Measurements from ENCODE around the gene SPRN.

Gene SPRN

DNA sequence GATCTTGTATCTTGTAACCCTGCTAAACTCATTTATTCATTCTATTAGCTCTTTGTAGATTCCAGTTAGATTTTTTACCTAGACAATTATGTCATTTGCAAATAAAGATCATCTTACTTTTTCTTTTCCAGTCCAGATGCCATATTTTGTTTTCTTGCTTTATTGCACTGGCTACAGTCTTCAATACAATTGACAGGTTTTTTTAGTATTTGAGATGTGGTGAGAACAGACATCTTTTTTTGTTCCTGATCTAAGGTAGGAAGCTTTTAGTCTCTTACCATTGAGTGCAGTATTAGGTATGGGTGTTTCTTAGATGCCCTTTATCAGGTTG is 12.1 kb downstream of the SPRN start:
- DNase-seq (ENCODE audit: insufficient read length, low spot score) (no peak), FAIRE-seq (no peak)

DNA sequence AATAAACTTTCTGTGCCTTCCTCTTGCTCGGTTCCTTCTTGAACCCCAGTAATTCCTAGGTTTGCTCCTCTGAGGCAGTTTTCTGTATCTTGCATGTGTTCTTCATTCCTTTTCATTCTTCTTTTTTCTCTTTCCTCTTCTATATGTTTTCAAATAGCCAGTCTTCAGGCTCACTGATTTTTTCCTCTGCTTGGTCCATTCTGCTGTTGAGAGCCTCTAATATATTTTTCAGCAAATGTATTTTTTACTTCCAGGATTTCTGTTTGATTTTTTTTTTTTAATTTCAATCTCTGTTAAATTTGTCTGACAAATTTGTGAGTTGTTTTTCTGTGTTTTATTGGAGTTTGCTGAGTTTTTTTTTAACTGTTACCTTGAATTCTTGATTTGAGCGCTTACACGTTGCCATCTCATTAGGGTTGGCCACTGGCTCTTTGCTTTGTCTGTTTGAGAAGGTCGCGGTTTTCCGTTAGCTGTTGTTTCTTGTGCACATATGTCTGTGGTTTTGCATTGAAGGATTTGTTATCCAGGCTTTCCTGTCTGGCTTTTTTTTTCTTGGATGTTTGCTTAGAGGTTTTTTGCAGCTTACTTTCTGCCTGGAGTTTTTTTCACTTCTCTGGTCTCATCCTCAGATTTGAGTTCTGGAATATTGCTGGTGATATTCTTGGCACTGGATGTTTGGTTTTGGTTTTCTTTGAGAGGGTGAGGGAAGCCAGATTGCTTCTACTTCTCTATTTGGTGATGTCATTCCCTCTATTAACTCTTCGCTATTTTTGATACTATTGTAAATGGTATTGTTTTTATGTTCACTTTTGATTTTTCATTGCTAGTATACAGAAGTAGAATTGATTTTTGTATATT is 12.7 kb downstream of the SPRN start:
- DNase-seq (ENCODE audit: insufficient read length, low spot score) (no peak), FAIRE-seq (no peak)

DNA sequence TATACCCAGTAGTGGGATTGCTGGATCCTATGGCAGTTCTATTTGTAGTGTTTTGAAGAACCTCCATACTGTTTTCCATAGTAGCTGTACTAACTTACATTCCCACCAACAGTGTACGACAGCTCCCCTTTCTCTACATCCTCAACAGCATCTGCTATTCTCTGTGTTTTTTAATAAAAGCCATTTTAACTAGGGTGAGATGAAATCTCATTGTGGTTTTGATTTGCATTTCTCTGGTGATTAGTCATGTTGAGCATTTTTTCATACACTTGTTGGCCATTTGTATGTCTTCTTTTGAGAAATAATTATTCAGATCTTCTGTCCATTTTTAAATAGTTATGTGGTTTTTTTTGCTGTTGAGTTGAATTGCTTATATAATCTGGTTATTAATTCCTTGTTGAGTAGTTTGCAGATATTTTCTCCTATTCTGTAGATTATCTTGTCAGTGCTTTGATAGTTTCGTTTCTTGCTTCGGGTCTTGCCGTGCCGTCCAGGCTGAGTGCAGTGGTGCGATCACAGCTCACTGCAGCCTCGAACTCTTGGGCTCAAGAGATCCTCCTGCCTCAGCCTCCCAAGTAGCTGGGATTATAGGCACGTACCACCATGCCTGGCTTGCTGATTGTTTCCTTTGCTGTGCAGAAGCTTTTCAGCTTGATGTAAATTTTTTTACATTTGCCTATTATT is 18.4 kb downstream of the SPRN start:
- peak; percentile 54 for FAIRE-seq
- no peak for DNase-seq (ENCODE audit: insufficient read length, low spot score)

DNA sequence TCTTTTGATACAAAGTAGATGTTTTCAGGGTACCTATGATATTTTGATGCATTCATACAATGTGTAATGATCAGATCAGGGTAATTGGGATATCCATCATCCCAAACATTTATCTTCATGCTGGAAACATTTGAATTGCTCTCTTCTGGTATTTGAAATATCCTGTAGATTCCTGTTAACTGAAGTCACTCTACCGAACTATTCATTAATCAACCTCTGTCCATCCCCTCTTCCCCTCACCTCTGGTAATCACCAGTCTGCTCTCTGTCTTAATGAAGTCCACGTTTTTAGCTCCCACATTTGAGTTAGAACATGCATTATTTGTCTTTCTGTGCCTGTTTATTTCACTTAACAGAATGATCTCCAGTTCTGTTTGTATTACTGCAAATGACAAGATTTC is 19.2 kb downstream of the SPRN start:
- peak; percentile 68 for FAIRE-seq
- DNase-seq (ENCODE audit: insufficient read length, low spot score), result no peak

DNA sequence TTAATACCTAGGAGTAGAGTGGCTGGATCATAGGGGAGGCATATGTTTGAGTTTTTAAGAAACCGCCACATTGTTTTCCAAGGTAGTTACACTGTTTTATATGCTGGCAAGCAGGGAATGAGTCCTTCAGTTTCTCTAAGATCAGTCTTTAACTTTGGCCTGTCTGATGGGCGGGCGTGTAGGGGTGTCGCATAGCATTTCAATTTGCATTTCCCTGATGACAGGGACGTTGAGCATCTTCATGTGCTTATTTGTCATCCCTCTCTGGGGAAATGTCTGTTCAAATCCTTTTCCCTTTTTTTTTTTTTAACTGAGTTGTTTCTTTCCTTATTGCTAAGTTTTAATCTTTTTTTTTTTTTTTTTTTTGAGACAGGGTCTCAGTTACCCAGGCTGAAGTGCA is 20.6 kb downstream of the SPRN start:
- FAIRE-seq, result no peak
- no peak for DNase-seq (ENCODE audit: insufficient read length, low spot score)

DNA sequence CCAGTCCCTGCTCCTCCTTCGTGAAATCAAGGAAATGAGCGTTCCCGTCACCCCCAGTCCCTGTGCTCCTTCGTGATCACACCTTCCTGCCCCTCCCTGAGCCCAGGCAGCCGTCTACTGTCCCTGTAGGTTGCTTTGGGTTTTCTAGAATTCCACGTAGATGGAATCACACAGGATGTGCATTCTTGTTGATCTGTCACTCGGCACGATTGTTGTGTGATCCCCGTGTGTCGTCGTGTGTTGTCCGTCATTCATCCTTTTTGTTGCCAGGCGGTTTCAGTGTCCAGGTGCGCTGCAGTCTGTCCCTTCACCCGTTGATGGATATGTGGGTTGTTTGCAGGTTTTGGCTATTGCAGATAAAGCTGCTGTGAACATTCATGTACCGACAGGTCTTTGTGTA is 21.1 kb downstream of the SPRN start:
- no peak for DNase-seq (ENCODE audit: insufficient read length, low spot score)
- FAIRE-seq, result no peak

DNA sequence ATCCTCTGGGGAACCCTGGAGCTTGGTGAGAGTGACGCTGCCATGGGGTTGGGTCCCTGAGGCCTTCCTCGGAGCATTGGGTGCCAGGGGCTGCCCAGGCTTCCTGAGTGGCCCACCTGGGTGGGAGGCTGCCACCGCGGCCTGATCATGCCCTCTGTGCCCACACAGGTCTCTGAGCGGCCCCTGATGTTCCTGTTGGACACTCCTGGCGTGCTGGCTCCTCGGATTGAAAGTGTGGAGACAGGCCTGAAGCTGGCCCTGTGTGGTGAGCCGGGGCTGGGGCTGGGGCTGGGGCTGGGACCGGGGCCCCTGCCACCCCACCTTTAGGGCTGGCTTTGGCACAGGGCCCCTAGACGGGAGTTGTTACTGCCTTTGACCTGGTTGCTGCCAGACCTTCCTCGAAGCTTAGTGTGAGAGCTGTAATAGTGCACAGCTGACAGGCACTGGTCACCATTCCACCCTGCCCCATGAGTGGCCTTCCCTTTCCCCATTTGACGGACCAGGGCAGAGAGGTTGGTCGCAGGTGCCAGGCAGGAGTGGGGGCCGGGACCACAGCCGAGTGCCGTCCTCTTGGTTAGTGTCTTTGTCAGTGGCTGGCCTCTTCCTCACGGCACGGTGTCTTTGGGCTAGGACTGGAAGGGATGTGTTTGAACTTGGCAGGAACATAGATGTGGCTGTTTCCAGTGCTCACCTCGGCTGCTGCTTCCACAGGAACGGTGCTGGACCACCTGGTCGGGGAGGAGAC is 22.3 kb downstream of the SPRN start:
- no peak for DNase-seq (ENCODE audit: insufficient read length, low spot score)
- FAIRE-seq, result no peak

DNA sequence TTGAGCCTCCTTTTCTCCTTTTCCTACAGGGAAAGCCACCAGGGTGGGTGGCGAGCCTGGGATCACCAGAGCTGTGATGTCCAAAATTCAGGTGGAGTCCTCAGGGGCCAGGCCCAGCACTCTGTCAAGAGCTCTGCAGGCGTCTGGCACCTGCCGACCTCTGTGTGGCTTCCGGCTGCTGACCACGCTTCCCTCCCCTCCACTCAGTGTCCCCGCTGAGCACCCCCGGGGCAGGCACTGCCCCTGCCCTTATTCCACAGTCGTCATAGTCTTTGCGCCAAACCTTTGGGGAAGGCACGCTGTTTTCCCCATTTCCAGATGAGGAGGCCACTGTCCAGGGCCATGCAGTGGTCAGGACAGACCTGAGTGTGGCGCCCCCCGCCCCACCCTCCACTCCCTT is 22.9 kb downstream of the SPRN start:
- no peak for DNase-seq (ENCODE audit: insufficient read length, low spot score)
- no peak for FAIRE-seq

DNA sequence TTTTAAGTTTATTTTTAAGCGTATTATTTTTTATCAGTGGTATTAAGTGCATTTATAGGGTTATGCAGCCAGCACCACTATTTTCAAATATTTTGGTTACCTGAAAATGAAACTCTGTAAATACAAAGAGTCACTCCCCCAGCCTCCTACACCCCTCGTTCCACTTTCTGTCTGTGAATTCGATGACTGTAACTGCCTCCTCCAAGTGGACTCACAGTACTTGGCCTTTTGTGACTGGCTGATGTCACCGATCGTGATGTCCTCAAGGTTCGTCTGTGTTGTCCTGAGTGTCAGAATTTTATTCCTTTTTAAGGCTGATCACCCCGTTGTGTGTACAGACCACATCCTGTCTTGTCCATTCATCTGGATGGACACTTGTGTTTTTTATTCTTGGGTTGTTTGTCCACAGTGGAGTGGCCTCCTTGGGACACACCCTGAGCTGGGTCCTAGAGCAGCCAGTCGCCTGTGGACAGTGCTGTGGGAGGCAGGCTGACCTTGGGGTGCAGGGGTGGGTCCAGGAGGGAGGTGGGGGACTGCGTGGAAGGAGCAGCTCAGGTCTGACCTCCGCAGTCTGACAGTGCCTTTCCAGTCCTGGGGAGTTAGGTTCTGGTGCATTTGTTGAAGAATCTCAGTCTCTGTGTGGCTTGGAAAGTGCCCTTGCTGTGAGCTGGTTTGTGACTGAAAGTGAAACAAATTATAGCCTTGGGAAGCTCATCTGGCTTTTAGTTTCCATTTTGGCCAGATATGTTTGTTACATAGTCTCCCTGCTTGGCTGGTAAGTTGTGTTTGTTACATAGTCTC is 23.6 kb downstream of the SPRN start:
- FAIRE-seq (peak; percentile 96), DNase-seq (ENCODE audit: insufficient read length, low spot score) (no peak)

DNA sequence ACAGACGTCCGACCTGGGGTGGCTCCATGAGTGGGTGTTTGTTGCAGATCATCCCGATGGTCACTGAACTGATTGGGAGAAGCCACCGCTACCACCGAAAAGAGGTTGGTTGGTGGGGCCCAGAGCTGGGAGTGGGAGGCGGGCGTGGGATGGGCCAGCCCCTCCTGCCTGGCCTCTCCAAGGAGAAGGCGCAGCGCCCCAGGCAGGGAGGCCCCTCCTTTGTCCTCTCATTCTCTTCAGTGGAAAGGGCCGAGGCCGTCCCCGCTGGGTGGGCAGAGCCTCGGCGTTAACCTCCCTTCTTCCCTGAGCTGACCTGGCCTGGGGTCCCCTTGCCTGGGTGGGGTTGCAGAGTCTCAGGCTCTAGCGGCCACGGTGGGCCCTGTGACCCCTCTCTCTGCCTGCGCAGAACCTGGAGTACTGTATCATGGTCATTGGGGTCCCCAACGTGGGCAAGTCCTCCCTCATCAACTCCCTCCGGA is 25.3 kb downstream of the SPRN start:
- FAIRE-seq, result no peak
- no peak for DNase-seq (ENCODE audit: insufficient read length, low spot score)

DNA sequence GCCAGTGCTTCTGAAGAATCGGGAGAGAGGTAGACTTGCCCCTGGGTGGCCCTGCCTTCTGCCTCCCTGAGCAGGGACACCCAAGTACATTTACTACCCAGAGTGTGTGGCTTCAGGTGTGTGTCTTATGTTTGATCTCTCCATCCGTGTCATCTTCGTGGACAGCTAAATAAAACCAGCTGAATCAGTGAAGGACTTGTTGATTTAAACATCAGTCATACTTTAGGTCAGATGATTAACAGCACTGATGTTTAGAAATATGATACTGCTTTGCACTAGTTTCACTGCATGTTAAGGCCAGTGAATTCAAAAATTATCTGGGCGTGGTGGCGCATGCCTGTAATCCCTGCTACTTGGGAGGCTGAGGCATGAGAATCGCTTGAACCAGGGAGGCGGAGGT is 26.5 kb downstream of the SPRN start:
- no peak for DNase-seq (ENCODE audit: insufficient read length, low spot score)
- FAIRE-seq, result no peak

DNA sequence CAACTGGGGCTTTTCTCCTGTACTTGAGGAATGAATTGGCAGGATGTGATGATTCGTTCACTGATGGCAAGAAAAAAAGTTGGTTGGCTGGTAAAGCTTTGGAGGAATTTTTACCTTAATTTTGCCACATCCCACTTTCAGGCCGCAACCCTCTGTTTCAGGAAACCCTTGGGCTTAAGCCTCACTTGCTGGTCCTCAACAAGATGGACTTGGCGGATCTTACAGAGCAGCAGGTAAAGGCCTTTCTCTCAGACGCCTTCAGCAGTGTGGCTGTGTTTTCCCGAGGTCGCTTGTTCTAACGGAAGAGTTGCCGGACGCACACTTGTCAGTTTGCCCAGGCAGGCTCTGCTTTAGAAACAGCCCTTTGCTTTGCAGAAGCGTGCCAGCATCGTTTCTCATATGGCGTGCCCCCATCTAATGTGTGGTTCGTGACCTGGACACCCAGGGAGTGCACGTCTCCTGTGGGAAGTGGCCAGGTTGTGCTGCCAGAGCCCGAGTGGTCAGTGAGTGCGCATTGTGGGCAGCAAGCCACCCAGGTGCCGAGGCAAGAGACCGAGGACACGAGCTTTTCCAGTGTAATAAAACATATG is 28.3 kb downstream of the SPRN start:
- FAIRE-seq, result no peak

DNA sequence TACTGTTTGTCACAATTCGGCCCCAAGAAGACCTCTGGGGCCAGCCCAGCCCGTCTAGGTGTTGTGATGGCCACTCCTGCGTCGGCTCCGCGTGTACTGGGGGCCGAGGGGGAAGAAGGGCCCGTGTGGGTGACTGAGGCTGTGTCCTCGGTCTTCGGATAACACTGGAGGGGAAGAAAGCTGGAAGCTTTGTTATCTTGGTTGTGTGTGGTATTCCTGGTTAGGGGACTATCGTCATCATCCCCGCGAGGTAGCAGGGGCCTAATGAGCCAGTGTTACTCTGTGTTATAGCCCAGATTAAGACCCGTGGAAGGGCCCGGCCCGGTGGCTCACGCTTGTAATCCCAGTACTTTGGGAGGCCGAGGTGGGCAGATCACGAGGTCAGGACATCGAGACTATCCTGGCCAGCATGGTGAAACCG is 29.6 kb downstream of the SPRN start:
- FAIRE-seq, result no peak
- DNase-seq (ENCODE audit: insufficient read length, low spot score), result no peak

More for the DNA sequence above, 28.3 kb downstream of the SPRN start:
- no peak for DNase-seq (ENCODE audit: insufficient read length, low spot score)

DNA sequence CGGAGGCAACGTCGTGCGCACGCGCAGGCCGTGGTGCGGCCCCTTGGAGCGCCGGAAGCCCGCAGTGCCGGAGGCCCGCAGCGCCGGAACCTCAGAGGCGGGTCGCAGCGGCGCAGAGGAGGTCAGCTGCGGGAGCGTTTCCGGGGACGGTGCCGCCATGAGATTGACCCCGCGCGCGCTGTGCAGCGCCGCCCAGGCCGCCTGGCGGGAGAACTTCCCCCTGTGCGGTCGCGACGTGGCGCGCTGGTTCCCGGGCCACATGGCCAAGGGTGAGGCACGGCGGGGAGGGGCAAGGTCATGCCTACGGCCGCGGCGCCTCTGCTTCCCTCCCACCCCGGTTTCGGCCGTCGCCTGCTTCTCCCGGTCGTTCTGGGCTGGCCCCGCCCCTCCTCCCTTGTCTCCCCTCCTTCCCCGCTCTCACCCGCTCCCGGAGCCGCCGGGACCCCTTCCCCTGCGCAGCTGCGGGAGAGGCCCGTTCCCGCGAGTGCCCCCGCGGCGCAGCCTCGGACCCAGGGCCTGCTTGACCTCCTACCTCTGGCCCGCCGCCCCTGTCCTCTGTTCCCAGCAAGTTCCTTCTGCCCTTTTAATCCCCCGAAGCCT is 30.3 kb downstream of the SPRN start, which contains the start of gene MTG1:
TSS of gene MTG1 (plus strand) at position 94 of the 600 bp plus-strand sequence. CDS start at position 158, 64 bp downstream.
- peak; percentile 76 for DNase-seq (ENCODE audit: insufficient read length, low spot score)
- FAIRE-seq, result peak; percentile 92

DNA sequence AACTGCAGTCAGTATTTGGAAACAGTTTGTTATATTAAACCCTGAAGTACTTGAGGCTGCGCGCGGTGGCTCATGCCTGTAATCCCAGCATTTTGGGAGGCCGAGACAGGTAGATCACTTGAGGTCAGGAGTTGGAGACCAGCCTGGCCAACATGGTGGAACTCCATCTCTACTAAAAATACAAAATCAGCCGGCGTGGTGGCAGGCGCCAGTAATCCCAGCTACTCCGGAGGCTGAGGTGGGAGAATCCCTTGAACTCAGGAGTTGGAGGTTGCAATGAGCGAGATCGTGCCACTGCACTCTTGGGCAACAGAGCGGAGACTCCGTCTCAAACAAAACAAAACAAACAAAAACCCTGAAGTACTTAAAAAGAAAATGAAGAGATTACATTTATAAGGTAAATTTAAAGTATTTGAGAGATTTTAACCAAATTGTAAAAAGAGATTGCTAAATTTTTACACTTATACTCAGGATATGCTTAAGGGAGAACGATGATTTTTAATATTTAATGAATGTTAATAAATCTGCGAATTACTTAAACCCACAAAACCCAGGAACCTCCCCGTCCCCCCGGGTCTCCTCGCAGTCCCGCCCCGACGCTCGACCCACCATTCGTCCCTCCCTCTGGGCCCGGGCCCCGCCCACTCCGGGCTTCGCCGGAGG is 30.9 kb downstream of the SPRN start:
- DNase-seq (ENCODE audit: insufficient read length, low spot score) (no peak), FAIRE-seq (no peak)

DNA sequence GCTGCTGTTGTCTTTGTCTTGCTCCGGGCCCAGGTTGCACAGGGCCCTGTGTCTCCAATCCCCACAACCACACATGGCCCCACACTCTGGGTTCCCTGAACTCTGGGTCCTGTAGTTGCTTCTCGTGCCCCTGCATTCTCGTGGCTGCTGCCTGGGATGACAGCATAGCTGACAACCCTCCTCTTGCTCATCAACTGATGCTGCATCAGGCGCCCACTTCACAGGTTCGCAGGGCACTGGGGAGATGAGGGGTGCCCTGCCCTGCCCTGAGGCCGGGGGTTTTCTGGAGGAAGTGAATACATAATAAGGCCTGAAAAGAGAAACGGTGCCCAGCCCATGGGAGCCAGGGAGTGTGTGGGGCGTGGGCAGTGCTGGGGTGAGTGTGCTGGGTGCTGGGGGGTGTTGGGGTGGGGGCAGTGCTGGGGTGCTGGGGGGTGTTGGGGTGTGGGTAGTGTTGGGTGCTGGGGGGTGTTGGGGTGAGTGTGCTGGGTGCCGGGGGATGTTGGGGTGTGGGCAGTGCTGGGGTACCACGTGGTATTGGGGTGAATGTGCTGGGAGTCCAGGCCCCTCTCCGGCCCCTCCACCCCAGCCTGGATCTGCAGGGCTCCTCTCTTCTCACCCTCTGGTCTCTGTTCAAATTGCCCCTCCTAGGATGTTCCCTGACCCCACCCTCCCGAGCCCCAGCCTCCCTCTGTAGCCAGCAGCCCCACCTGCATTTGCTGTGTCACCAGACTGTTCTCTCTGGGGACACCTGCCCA is 32.5 kb downstream of the SPRN start:
- FAIRE-seq (no peak), DNase-seq (ENCODE audit: insufficient read length, low spot score) (no peak)

DNA sequence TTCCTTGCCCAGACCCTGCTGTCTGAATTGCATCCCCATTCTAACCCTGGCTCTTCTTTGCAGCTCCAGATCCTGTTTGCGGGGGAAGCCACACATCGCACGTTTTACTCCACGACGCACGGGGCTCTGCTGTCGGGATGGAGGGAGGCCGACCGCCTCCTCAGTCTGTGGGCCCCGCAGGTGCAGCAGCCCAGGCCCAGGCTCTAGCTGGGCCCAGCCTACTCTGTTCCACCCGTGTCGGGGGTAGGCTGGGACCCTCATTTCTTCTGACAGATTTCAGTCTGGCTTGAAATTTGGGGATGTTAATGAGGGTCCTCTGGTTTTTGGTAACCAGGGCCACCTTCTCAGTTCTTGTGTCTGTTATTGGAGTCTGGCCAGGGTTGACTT is 33.2 kb downstream of the SPRN start:
- peak; percentile 71 for FAIRE-seq
- DNase-seq (ENCODE audit: insufficient read length, low spot score), result no peak

DNA sequence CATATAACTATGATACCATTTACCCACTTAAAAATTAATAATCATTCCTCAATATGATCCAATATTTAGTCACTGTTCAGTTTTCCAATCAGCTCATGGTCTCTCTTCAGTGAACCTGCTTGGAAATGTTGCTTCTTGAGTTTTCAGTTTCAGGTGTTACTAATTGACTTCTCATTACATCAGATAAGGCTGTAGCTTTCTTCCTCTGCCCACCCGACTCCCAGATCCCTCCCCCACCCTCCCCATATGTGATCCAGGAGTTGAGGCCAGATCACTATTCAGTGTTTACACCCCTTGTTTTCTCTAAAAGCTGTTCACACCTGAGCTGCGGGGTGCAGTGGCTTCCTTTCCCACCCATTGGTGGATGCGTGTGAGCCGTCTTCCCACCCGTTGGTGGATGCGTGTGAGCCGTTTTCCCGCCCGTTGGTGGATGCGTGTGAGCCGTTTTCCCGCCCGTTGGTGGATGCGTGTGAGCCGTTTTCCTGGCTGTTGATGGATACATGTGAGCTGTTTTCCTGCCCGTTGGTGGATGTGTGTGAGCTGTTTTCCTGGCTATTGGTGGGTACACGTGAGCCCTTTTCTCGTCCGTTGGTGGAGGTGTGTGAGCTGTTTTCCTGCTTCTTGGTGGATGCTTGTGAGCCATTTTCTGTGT is 33.7 kb downstream of the SPRN start:
- DNase-seq (ENCODE audit: insufficient read length, low spot score) (no peak), FAIRE-seq (no peak)
